Aorta (tissue), 5 donors: ENCODE data around the gene TIMP4. TPM values are rescaled to one million over a fixed set of nuclear protein-coding genes. Genes with fewer than 3 reads are reported as not detected.

Experiments used
- ATAC-seq: fragments of 200-7000 bp; cut with Tn5 transposase; one replicate; pipeline ENCODE4 v1.9.1; 2022; ENCODE audit warnings: moderate library complexity; ENCODE audit not compliant: low FRiP score
- DNase-seq, 2 donors: peaks; one replicate each; pipeline ENCODE4 v3.0.0-alpha.2; 2020
- H3K27ac ChIP-seq, 2 donors: one replicate each; pipeline ENCODE4 v1.5.1; 2013; ENCODE audit warnings: low read length in 2 of 2, mild to moderate bottlenecking in 2 of 2, moderate library complexity in 2 of 2, control low read depth in 1 of 2, inconsistent platforms in 1 of 2, low read depth in 1 of 2
- H3K27me3 ChIP-seq, 2 donors: one replicate each; pipeline ENCODE4 v1.6.1; 2013; ENCODE audit warnings: control low read depth in 1 of 2, low read length in 1 of 2, mild to moderate bottlenecking in 1 of 2, moderate library complexity in 1 of 2; ENCODE audit not compliant: insufficient read depth in 2 of 2, control insufficient read depth in 1 of 2
- H3K36me3 ChIP-seq, 2 donors: one replicate each; pipeline ENCODE4 v1.6.1; 2013; ENCODE audit warnings: control low read depth in 1 of 2, low read length in 1 of 2, mild to moderate bottlenecking in 1 of 2; ENCODE audit not compliant: insufficient read depth in 2 of 2, control insufficient read depth in 1 of 2
- H3K4me1 ChIP-seq, 2 donors: one replicate each; pipeline ENCODE4 v1.6.1; 2013; ENCODE audit warnings: low read length in 2 of 2, control low read depth in 1 of 2, mild to moderate bottlenecking in 1 of 2, moderate library complexity in 1 of 2; ENCODE audit not compliant: insufficient read depth in 2 of 2, control insufficient read depth in 1 of 2
- H3K4me3 ChIP-seq, 2 donors: one replicate each; pipeline ENCODE4 v1.5.1; 2013; ENCODE audit warnings: low read length in 2 of 2, control low read depth in 1 of 2, mild to moderate bottlenecking in 1 of 2
- H3K9me3 ChIP-seq: one replicate; pipeline ENCODE4 v1.6.1; 2013; ENCODE audit warnings: mild to moderate bottlenecking, low read length; ENCODE audit not compliant: control insufficient read depth
- WGBS, 2 donors: extraction: QIAGEN DNeasy Blood & Tissue Kit; methylation state at CpG; one replicate each; pipeline ENCODE4 v1.1.7; 2013; 5-methylcytosine and 5-hydroxymethylcytosine counted together
- intact Hi-C, 2 donors: fragments of 100-400 bp; cut with DNase I; formaldehyde crosslinking; loops; one replicate each; pipeline versions ENCODE4 v1.14.2 to v1.15.0; 2022
- polyA plus RNA-seq, 2 donors: library from polyadenylated mRNA; stranded (reverse); fragments of 200-250 nt; gene quantifications; one replicate each; pipeline ENCODE4 v1.2.3, GENCODE V29; 2013
- total RNA-seq, 2 donors: library from RNA; stranded (reverse); fragmentation: NEBNext Ultra II Directional; extraction: Animal tissue kit (Norgen Biotek cat#: 25700); gene quantifications; one replicate each; pipeline ENCODE4 v1.2.1, GENCODE V29; 2021
- donor health status: healthy with polysubstance abuse.
- donor health status: Bipolar disorder and iron deficiency.
- donor health status: DM: no; HTN: no; CAD: no.
- donor health status: DM: no; HTN: no; CAD: no.
- donor health status: DM: yes; HTN: yes; CAD: no.

The TIMP4 gene
- total and polyA plus RNA-seq, 4 donors, result 8.3 to 80.1 (median 46.2) TPM

GRCh38 chr3:12170207-12170606, 11.5 kb upstream of the TIMP4 start:
- Histone ChIP-seq H3K27me3 (no peaks in the 10 kb centered on the region), H3K9me3 (no peaks in the 10 kb centered on the region), H3K27ac (no peak overlapping the region), H3K4me1 (no peaks in the 10 kb centered on the region), H3K4me3 (no peak overlapping the region), H3K36me3 (no peaks in the 10 kb centered on the region)
- DNase-seq, result no peak
- intact Hi-C loops, result no loop called here
- no peak for ATAC-seq
- WGBS, 2 donors, result 71 to 79% methylated on average over 2 of the region's 2 CpGs

- Histone ChIP-seq H3K36me3 (no peaks in the 10 kb centered on the region), H3K9me3 (no peaks in the 10 kb centered on the region), H3K27ac (no peak overlapping the region), H3K4me1 (no peaks in the 10 kb centered on the region), H3K27me3 (no peaks in the 10 kb centered on the region), H3K4me3 (no peak overlapping the region)
- intact Hi-C loops, result no loop called here
- 77 to 89% methylated on average over 4 of the region's 4 CpGs for WGBS, 2 donors
- no peak for DNase-seq
- ATAC-seq, result no peak
Observed at GRCh38 chr3:12165909-12166308, 7.2 kb upstream of the TIMP4 start.

GRCh38 chr3:12159227-12159601, 502 bp upstream of the TIMP4 start:
- ATAC-seq, result peak; percentile 4
- peak overlapping the region in 1 of 2 donors; percentile 69 for H3K27ac ChIP-seq
- no peak overlapping the region for H3K4me3 ChIP-seq
- no peaks in the 10 kb centered on the region for H3K27me3 ChIP-seq
- H3K9me3 ChIP-seq, result no peaks in the 10 kb centered on the region
- H3K4me1 ChIP-seq, result peaks cover 0 to 2% of the 10 kb centered on the region in 2 donors
- WGBS, 2 donors, result 45 to 59% methylated on average over 4 of the region's 4 CpGs
- DNase-seq, result no peak
- no peaks in the 10 kb centered on the region for H3K36me3 ChIP-seq
- intact Hi-C loops, result no loop called here

GRCh38 chr3:12157026-12157425, 1.7 kb downstream of the TIMP4 start:
- H3K36me3 ChIP-seq, result peaks cover 0 to 2% of the 10 kb centered on the region in 2 donors
- peak overlapping the region in 1 of 2 donors; percentile 37 for H3K27ac ChIP-seq
- no peaks in the 10 kb centered on the region for H3K9me3 ChIP-seq
- H3K4me1 ChIP-seq, result peaks cover 0 to 2% of the 10 kb centered on the region in 2 donors
- no peak for ATAC-seq
- WGBS, 2 donors, result 99 to 100% methylated on average over 1 of the region's 1 CpG
- intact Hi-C loops, result no loop called here
- H3K27me3 ChIP-seq, result no peaks in the 10 kb centered on the region
- no peak for DNase-seq
- no peak overlapping the region for H3K4me3 ChIP-seq

- Histone ChIP-seq H3K27ac (peak overlapping the region in 1 of 2 donors; percentile 72), H3K4me3 (no peak overlapping the region), H3K9me3 (no peaks in the 10 kb centered on the region), H3K4me1 (peaks cover 0 to 2% of the 10 kb centered on the region in 2 donors), H3K27me3 (no peaks in the 10 kb centered on the region), H3K36me3 (peaks cover 0 to 2% of the 10 kb centered on the region in 2 donors)
- no peak for DNase-seq
- intact Hi-C loops, result no loop called here
- peak; percentile 55 for ATAC-seq
- 56 to 60% methylated on average over 2 of the region's 2 CpGs for WGBS, 2 donors
Observed at GRCh38 chr3:12155828-12156227, 2.9 kb downstream of the TIMP4 start.

GRCh38 chr3:12155264-12155663, 3.4 kb downstream of the TIMP4 start:
- DNase-seq, result no peak
- H3K9me3 ChIP-seq, result no peaks in the 10 kb centered on the region
- peak overlapping the region in 1 of 2 donors; percentile 72 for H3K27ac ChIP-seq
- intact Hi-C loops, result no loop called here
- peaks cover 0 to 2% of the 10 kb centered on the region in 2 donors for H3K36me3 ChIP-seq
- peaks cover 0 to 2% of the 10 kb centered on the region in 2 donors for H3K4me1 ChIP-seq
- no peaks in the 10 kb centered on the region for H3K27me3 ChIP-seq
- H3K4me3 ChIP-seq, result no peak overlapping the region
- no peak for ATAC-seq

GRCh38 chr3:12154151-12154550, 4.6 kb downstream of the TIMP4 start:
- Histone ChIP-seq H3K27me3 (no peaks in the 10 kb centered on the region), H3K36me3 (peaks cover 0 to 2% of the 10 kb centered on the region in 2 donors), H3K4me1 (peaks cover 0 to 2% of the 10 kb centered on the region in 2 donors), H3K9me3 (no peaks in the 10 kb centered on the region), H3K4me3 (no peak overlapping the region), H3K27ac (no peak overlapping the region)
- ATAC-seq (no peak), DNase-seq (no peak)
- WGBS, 2 donors, result 15 to 28% methylated on average over 1 of the region's 1 CpG
- intact Hi-C loops, result no loop called here

- no peaks in the 10 kb centered on the region for H3K4me1 ChIP-seq
- no peak for DNase-seq
Observed at GRCh38 chr3:12150112-12150511, 8.6 kb downstream of the TIMP4 start.

GRCh38 chr3:12149029-12149428, 9.7 kb downstream of the TIMP4 start:
- ATAC-seq (no peak), DNase-seq (no peak)
- no peaks in the 10 kb centered on the region for H3K9me3 ChIP-seq
- no peaks in the 10 kb centered on the region for H3K27me3 ChIP-seq
- WGBS, 2 donors, result 37 to 41% methylated on average over 4 of the region's 4 CpGs
- H3K27ac ChIP-seq, result peak overlapping the region in 1 of 2 donors; percentile 1
- no peak overlapping the region for H3K4me3 ChIP-seq
- intact Hi-C loops, result no loop called here
- peaks cover 0 to 2% of the 10 kb centered on the region in 2 donors for H3K36me3 ChIP-seq
- no peaks in the 10 kb centered on the region for H3K4me1 ChIP-seq

More at GRCh38 chr3:12150112-12150511, 8.6 kb downstream of the TIMP4 start:
- Histone ChIP-seq H3K27ac (no peak overlapping the region), H3K36me3 (peaks cover 0 to 2% of the 10 kb centered on the region in 2 donors), H3K4me3 (no peak overlapping the region), H3K9me3 (no peaks in the 10 kb centered on the region), H3K27me3 (no peaks in the 10 kb centered on the region)
- WGBS, 2 donors, result 83 to 91% methylated on average over 2 of the region's 2 CpGs
- no peak for ATAC-seq
- intact Hi-C loops, result no loop called here
